Liver (tissue), 9 donors: ENCODE measurements around the gene TPRN. TPM values are rescaled to one million over a fixed set of nuclear protein-coding genes. Genes with fewer than 3 reads are reported as not detected.

Source experiments
- DNase-seq: peaks from one replicate; pipeline ENCODE4 v3.0.0-alpha.2; 2017; ENCODE audit warnings: low spot score
- H3K27ac ChIP-seq, 2 donors: one replicate each; pipeline ENCODE4 v1.7.0; 2013; ENCODE audit warnings: inconsistent platforms in 2 of 2, low read length in 2 of 2, control low read depth in 1 of 2, low read depth in 1 of 2, mild to moderate bottlenecking in 1 of 2
- H3K27me3 ChIP-seq, 4 donors: one replicate each; pipeline versions ENCODE4 v1.6.1 to v1.7.0; 2013; ENCODE audit warnings: low read length in 3 of 4, inconsistent platforms in 1 of 4, mild to moderate bottlenecking in 1 of 4, moderate library complexity in 1 of 4; ENCODE audit not compliant: control insufficient read depth in 4 of 4, insufficient read depth in 4 of 4
- H3K36me3 ChIP-seq, 4 donors: one replicate each; pipeline versions ENCODE4 v1.6.1 to v1.7.0; 2013; ENCODE audit warnings: low read length in 3 of 4, mild to moderate bottlenecking in 3 of 4, low read depth in 1 of 4, moderate library complexity in 1 of 4; ENCODE audit not compliant: control insufficient read depth in 4 of 4, insufficient read depth in 3 of 4
- H3K4me1 ChIP-seq, 4 donors: one replicate each; pipeline versions ENCODE4 v1.6.1 to v1.7.0; 2013; ENCODE audit warnings: low read length in 3 of 4, mild to moderate bottlenecking in 3 of 4, moderate library complexity in 1 of 4; ENCODE audit not compliant: control insufficient read depth in 4 of 4, insufficient read depth in 4 of 4
- H3K4me3 ChIP-seq, 3 donors: one replicate each; pipeline versions ENCODE4 v1.6.1 to v1.7.0; 2013; ENCODE audit warnings: low read length in 3 of 3, control low read depth in 1 of 3, low read depth in 1 of 3, mild to moderate bottlenecking in 1 of 3
- H3K9ac ChIP-seq, 2 donors: one replicate each; pipeline ENCODE4 v1.7.0; 2013; ENCODE audit warnings: low read length in 2 of 2, mild to moderate bottlenecking in 2 of 2, moderate library complexity in 2 of 2, control low read depth in 1 of 2, low read depth in 1 of 2
- H3K9me3 ChIP-seq, 4 donors: one replicate each; pipeline versions ENCODE4 v1.6.1 to v1.7.0; 2013; ENCODE audit warnings: low read length in 3 of 4; ENCODE audit not compliant: control insufficient read depth in 4 of 4
- ATF3 ChIP-seq: IDR thresholded peaks from 2 replicates; pipeline ENCODE4 v1.6.1; 2016; ENCODE audit warnings: antibody characterized with exemption
- EGR1 ChIP-seq, 2 donors: IDR thresholded peaks; 2 replicates each; pipeline ENCODE4 v1.6.1; 2016 to 2018; ENCODE audit warnings: antibody characterized with exemption in 2 of 2, low read depth in 2 of 2
- FOXA1 ChIP-seq: IDR thresholded peaks from 2 replicates; pipeline ENCODE4 v1.6.1; 2016; ENCODE audit warnings: antibody characterized with exemption
- FOXA2 ChIP-seq: IDR thresholded peaks from 2 replicates; pipeline ENCODE4 v1.6.1; 2016; ENCODE audit warnings: antibody characterized with exemption
- GABPA ChIP-seq, 2 donors: IDR thresholded peaks in 1 of 2; conservative IDR thresholded peaks in 1 of 2; 2 replicates each; pipeline ENCODE4 v1.6.1; 2016; ENCODE audit warnings: antibody characterized with exemption in 2 of 2, mild to moderate bottlenecking in 1 of 2, moderate library complexity in 1 of 2
- HNF4A ChIP-seq, 2 donors: conservative IDR thresholded peaks; 2 replicates each; pipeline ENCODE4 v1.6.1; 2016; ENCODE audit warnings: antibody characterized with exemption in 2 of 2, mild to moderate bottlenecking in 2 of 2
- HNF4G ChIP-seq: IDR thresholded peaks from 2 replicates; pipeline ENCODE4 v1.6.1; 2016; ENCODE audit warnings: antibody characterized with exemption
- JUND ChIP-seq, 2 donors: IDR thresholded peaks; 2 replicates each; pipeline ENCODE4 v1.6.1; 2016; ENCODE audit warnings: antibody characterized with exemption in 2 of 2
- RAD21 ChIP-seq, 2 donors: IDR thresholded peaks; 2 replicates each; pipeline ENCODE4 v1.6.1; 2016; ENCODE audit warnings: antibody characterized with exemption in 2 of 2, mild to moderate bottlenecking in 2 of 2
- RXRA ChIP-seq, 2 donors: IDR thresholded peaks; 2 replicates each; pipeline ENCODE4 v1.6.1; 2017 to 2018; ENCODE audit warnings: antibody characterized with exemption in 2 of 2, mild to moderate bottlenecking in 1 of 2
- SP1 ChIP-seq: IDR thresholded peaks from 2 replicates; pipeline ENCODE4 v1.6.1; 2018; ENCODE audit warnings: antibody characterized with exemption, mild to moderate bottlenecking
- TAF1 ChIP-seq: conservative IDR thresholded peaks from 2 replicates; pipeline ENCODE4 v1.6.1; 2016; ENCODE audit warnings: antibody characterized with exemption, mild to moderate bottlenecking
- YY1 ChIP-seq: IDR thresholded peaks from 2 replicates; pipeline ENCODE4 v1.6.1; 2016; ENCODE audit warnings: antibody characterized with exemption, mild to moderate bottlenecking
- ZBTB33 ChIP-seq: IDR thresholded peaks from 2 replicates; pipeline ENCODE4 v1.6.1; 2016; ENCODE audit warnings: antibody characterized with exemption
- WGBS: extraction: QIAGEN DNeasy Blood & Tissue Kit; methylation state at CpG from one replicate; pipeline ENCODE4 v1.1.7; 2013; 5-methylcytosine and 5-hydroxymethylcytosine counted together
- polyA plus RNA-seq, 2 donors: library from polyadenylated mRNA; stranded (reverse) in 1 of 2; unstranded in 1 of 2; fragments of 200-250 nt in 1 of 2; fragments of >200 nt in 1 of 2; fragmentation: Nextera tagmentation in 1 of 2; extraction: Ambion mirVana in 1 of 2; gene quantifications; one replicate each; pipeline versions ENCODE4 v1.2.1 to v1.2.3, GENCODE V29; 2013 to 2015
- total RNA-seq, 2 donors: library from RNA; depleted of rRNA; stranded (reverse); fragments of >200 nt; gene quantifications; one replicate each; pipeline ENCODE4 v1.2.3, GENCODE V29; 2014
- TF ChIP-seq, protein P1 (sequence below): fragments of 150-350 bp; IDR thresholded peaks from 2 replicates; pipeline ENCODE4 v1.5.1; 2017; ENCODE audit warnings: improper control_type of control experiment, low read depth, low read length; ENCODE audit not compliant: missing input control
- TF ChIP-seq, protein P2 (sequence below): IDR thresholded peaks from 2 replicates; pipeline ENCODE4 v1.6.1; 2016; ENCODE audit warnings: antibody characterized with exemption, mild to moderate bottlenecking
- donor health status: healthy.
- donor health status: healthy.
- donor health status: healthy.
- donor health status: healthy.
- donor health status: healthy.

Gene TPRN
- total and polyA plus RNA-seq, 4 donors: 5.4 to 20.1 (median 11.1) TPM

DNA sequence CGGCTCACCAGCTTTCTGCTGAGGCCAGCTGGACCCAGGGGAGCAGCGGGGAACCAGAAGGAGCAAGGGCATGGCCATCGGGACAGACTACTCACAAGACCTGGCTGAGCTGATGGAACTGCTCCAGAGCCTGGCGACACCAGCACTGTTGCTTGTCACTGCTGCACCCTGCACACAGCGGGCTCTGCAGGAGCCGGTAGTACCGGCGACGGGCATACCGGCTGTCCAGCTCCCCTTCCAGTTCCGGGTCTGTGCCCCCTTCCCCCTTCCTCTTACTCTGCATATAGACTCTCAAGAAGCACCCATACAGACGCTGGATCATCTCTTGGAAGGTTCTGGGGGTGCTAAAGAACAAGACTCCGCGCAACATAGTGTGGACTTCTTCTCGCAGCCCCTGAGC, 13.2 kb downstream of the TPRN start:
- H3K27me3 ChIP-seq: no peaks in the 10 kb centered on the region
- H3K4me1 ChIP-seq: peaks cover 19 to 50% (median 40%) of the 10 kb centered on the region in 4 donors
- H3K36me3 ChIP-seq: peaks cover 9 to 51% (median 16%) of the 10 kb centered on the region in 4 donors
- H3K27ac ChIP-seq: no peak overlapping the region
- peak overlapping the region; percentile 74 to 92 (median 86) for H3K4me3 ChIP-seq
- no peaks in the 10 kb centered on the region for H3K9me3 ChIP-seq
- DNase-seq: no peak
- 81% methylated on average over 15 of the region's 15 CpGs for WGBS
- H3K9ac ChIP-seq: peak overlapping the region in 1 of 2 donors; percentile 76
- no peak for TF ChIP-seq HNF4A (conservative IDR thresholded peaks at IDR 0.05)
- no peak for TF ChIP-seq SP1
- no peak for TF ChIP-seq ZBTB33
- TF ChIP-seq JUND (IDR thresholded peaks at IDR 0.05): no peak
- no peak for TF ChIP-seq FOXA1
- TF ChIP-seq, protein P1, sequence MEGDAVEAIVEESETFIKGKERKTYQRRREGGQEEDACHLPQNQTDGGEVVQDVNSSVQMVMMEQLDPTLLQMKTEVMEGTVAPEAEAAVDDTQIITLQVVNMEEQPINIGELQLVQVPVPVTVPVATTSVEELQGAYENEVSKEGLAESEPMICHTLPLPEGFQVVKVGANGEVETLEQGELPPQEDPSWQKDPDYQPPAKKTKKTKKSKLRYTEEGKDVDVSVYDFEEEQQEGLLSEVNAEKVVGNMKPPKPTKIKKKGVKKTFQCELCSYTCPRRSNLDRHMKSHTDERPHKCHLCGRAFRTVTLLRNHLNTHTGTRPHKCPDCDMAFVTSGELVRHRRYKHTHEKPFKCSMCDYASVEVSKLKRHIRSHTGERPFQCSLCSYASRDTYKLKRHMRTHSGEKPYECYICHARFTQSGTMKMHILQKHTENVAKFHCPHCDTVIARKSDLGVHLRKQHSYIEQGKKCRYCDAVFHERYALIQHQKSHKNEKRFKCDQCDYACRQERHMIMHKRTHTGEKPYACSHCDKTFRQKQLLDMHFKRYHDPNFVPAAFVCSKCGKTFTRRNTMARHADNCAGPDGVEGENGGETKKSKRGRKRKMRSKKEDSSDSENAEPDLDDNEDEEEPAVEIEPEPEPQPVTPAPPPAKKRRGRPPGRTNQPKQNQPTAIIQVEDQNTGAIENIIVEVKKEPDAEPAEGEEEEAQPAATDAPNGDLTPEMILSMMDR: no peak
- TF ChIP-seq RAD21 (IDR thresholded peaks at IDR 0.05): no peak
- TF ChIP-seq GABPA (IDR thresholded peaks at IDR 0.05 in 1 of 2, conservative IDR thresholded peaks at IDR 0.05 in 1 of 2): no peak
- TF ChIP-seq TAF1: no peak
- no peak for TF ChIP-seq EGR1 (IDR thresholded peaks at IDR 0.05; ENCODE audit: low read depth in 2 of 2)
- no peak for TF ChIP-seq FOXA2
- no peak for TF ChIP-seq YY1
- TF ChIP-seq HNF4G: no peak
- TF ChIP-seq ATF3: no peak
- no peak for TF ChIP-seq RXRA (IDR thresholded peaks at IDR 0.05)

DNA sequence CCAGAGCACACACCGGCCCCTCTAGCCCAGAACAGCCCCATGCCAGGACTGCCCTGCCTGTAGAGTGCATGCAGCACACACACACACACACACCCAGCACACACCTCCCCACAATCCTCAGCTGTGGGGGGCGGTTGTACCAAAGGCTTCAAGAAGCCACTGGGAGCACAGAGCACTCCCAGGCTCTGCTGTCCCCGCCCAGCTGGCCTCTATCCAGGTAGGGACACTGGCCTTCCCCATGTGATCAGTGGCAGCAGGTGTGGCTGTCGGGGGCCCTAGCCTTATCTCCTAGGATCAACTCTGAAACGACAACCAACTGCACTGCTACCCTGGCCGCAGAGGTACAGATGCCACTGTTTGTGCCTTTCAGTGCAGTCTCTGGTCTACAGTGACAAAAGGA, 14.2 kb downstream of the TPRN start:
- Histone ChIP-seq H3K9ac (no peak overlapping the region), H3K36me3 (peaks cover 11 to 49% (median 17%) of the 10 kb centered on the region in 4 donors), H3K27me3 (no peaks in the 10 kb centered on the region), H3K4me3 (no peak overlapping the region), H3K4me1 (peaks cover 19 to 48% (median 40%) of the 10 kb centered on the region in 4 donors), H3K9me3 (no peaks in the 10 kb centered on the region), H3K27ac (no peak overlapping the region)
- DNase-seq: no peak
- WGBS: 54% methylated on average over 6 of the region's 6 CpGs
- no peak for TF ChIP-seq HNF4G

DNA sequence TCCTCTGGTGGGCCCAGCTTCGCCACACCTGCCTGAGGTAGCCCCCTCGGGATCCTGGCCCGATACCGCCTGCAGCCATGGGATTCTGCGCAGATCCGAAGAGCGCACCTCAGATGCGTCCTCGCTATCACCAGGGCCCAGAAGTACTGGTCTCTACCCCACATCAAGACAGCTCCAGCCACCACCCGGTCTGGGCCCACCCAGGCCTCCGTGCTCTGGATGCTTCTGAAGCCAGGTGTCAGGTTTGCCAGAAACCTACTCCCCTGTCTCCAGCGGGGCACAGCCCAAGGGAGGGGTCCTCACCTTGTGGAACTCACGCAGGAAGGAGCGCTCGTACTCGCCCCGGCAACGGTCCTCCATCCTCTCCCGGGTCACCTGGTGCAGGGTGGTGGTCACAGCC, 14.6 kb downstream of the TPRN start:
- Histone ChIP-seq H3K27ac (no peak overlapping the region), H3K9me3 (no peaks in the 10 kb centered on the region), H3K4me3 (no peak overlapping the region), H3K9ac (no peak overlapping the region), H3K4me1 (peaks cover 19 to 43% (median 38%) of the 10 kb centered on the region in 4 donors), H3K36me3 (peaks cover 9 to 50% (median 17%) of the 10 kb centered on the region in 4 donors), H3K27me3 (no peaks in the 10 kb centered on the region)
- WGBS: 93% methylated on average over 19 of the region's 19 CpGs
- DNase-seq: no peak
- TF ChIP-seq EGR1 (IDR thresholded peaks at IDR 0.05; ENCODE audit: low read depth in 2 of 2) (no peak), ZBTB33 (no peak), RXRA (IDR thresholded peaks at IDR 0.05) (no peak), SP1 (no peak), HNF4G (no peak), GABPA (IDR thresholded peaks at IDR 0.05 in 1 of 2, conservative IDR thresholded peaks at IDR 0.05 in 1 of 2) (no peak)
- TF ChIP-seq, protein P1: no peak
- TF ChIP-seq, protein P2, sequence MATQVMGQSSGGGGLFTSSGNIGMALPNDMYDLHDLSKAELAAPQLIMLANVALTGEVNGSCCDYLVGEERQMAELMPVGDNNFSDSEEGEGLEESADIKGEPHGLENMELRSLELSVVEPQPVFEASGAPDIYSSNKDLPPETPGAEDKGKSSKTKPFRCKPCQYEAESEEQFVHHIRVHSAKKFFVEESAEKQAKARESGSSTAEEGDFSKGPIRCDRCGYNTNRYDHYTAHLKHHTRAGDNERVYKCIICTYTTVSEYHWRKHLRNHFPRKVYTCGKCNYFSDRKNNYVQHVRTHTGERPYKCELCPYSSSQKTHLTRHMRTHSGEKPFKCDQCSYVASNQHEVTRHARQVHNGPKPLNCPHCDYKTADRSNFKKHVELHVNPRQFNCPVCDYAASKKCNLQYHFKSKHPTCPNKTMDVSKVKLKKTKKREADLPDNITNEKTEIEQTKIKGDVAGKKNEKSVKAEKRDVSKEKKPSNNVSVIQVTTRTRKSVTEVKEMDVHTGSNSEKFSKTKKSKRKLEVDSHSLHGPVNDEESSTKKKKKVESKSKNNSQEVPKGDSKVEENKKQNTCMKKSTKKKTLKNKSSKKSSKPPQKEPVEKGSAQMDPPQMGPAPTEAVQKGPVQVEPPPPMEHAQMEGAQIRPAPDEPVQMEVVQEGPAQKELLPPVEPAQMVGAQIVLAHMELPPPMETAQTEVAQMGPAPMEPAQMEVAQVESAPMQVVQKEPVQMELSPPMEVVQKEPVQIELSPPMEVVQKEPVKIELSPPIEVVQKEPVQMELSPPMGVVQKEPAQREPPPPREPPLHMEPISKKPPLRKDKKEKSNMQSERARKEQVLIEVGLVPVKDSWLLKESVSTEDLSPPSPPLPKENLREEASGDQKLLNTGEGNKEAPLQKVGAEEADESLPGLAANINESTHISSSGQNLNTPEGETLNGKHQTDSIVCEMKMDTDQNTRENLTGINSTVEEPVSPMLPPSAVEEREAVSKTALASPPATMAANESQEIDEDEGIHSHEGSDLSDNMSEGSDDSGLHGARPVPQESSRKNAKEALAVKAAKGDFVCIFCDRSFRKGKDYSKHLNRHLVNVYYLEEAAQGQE: no peak
